Endothelial cell of umbilical vein (primary cell): Measurements from ENCODE around the gene TADA2B.

Experiments used
- EZH2 ChIP-seq: IDR thresholded peaks from 2 replicates; pipeline ENCODE4 v1.6.1; 2012; ENCODE audit warnings: borderline replicate concordance, low read depth, mild to moderate bottlenecking, moderate library complexity, low read length, inconsistent platforms; ENCODE audit not compliant: severe bottlenecking
- FOS ChIP-seq: IDR thresholded peaks from 2 replicates; pipeline ENCODE4 v1.6.1; 2011; ENCODE audit warnings: mild to moderate bottlenecking, low read length, moderate library complexity, borderline replicate concordance; ENCODE audit not compliant: insufficient read depth
- GATA2 ChIP-seq: IDR thresholded peaks from 2 replicates; pipeline ENCODE4 v1.7.0; 2011; ENCODE audit warnings: low read depth, mild to moderate bottlenecking, moderate library complexity, mixed read lengths, low read length; ENCODE audit not compliant: insufficient read length, insufficient read depth
- JUN ChIP-seq: IDR thresholded peaks from 2 replicates; pipeline ENCODE4 v1.6.1; 2011; ENCODE audit warnings: borderline replicate concordance, low read depth; ENCODE audit not compliant: insufficient read length, insufficient read depth
- MYC ChIP-seq: IDR thresholded peaks from one replicate; pipeline ENCODE4 v1.6.1; 2011; ENCODE audit warnings: mild to moderate bottlenecking, low read depth, low read length
- POLR2A ChIP-seq: IDR thresholded peaks from 2 replicates; pipeline ENCODE4 v1.6.1; 2012; ENCODE audit warnings: low read depth, mild to moderate bottlenecking, control low read depth, low read length
- POLR2AphosphoS5 ChIP-seq: IDR thresholded peaks from 2 replicates; pipeline ENCODE4 v1.6.1; 2012; ENCODE audit warnings: low read depth, mild to moderate bottlenecking, control low read depth, low read length, moderate library complexity; ENCODE audit not compliant: insufficient read depth
- TF ChIP-seq, protein P1 (sequence below), 2 donors: IDR thresholded peaks; 1 replicate in 1 of 2; 2 replicates in 1 of 2; pipeline ENCODE4 v1.5.1; 2011; ENCODE audit warnings: low read length in 2 of 2, mild to moderate bottlenecking in 2 of 2, moderate library complexity in 2 of 2, control low read depth in 1 of 2, inconsistent platforms in 1 of 2, low read depth in 1 of 2; ENCODE audit not compliant: insufficient read depth in 1 of 2; ENCODE audit errors: extremely low read depth in 1 of 2
- TF ChIP-seq, protein P2 (sequence below): IDR thresholded peaks from 2 replicates; pipeline ENCODE4 v1.6.1; 2011; ENCODE audit not compliant: insufficient read depth, insufficient read length

DNA sequence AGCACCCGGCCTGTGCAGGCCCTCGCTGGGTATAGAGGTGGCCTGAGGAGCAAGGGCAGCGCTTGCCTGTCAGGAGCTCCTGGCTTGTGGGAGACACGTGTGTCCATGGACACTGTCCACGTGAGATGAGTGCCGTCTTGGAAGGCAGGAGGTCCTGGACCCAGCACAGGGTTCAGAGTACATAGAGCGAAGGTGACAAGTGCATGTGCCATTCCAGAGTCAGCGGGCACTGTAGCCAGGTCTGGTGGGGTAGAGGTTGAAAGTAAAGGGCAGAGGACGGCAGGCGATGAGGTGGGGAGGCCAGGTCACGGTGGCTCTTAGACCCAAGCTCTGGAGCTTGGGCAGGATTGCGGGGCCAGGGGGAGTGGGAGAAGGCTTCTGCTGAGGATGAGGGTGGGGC lies 28.4 kb upstream of the TADA2B start:
- TF ChIP-seq POLR2A (no peak), MYC (no peak), JUN (no peak), EZH2 (no peak), POLR2AphosphoS5 (no peak), FOS (no peak), GATA2 (no peak)
- TF ChIP-seq, protein P1, sequence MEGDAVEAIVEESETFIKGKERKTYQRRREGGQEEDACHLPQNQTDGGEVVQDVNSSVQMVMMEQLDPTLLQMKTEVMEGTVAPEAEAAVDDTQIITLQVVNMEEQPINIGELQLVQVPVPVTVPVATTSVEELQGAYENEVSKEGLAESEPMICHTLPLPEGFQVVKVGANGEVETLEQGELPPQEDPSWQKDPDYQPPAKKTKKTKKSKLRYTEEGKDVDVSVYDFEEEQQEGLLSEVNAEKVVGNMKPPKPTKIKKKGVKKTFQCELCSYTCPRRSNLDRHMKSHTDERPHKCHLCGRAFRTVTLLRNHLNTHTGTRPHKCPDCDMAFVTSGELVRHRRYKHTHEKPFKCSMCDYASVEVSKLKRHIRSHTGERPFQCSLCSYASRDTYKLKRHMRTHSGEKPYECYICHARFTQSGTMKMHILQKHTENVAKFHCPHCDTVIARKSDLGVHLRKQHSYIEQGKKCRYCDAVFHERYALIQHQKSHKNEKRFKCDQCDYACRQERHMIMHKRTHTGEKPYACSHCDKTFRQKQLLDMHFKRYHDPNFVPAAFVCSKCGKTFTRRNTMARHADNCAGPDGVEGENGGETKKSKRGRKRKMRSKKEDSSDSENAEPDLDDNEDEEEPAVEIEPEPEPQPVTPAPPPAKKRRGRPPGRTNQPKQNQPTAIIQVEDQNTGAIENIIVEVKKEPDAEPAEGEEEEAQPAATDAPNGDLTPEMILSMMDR (IDR thresholded peaks at IDR 0.05; ENCODE audit: extremely low read depth in 1 of 2, insufficient read depth in 1 of 2, low read depth in 1 of 2, low read length in 2 of 2): no peak
- TF ChIP-seq, protein P2, sequence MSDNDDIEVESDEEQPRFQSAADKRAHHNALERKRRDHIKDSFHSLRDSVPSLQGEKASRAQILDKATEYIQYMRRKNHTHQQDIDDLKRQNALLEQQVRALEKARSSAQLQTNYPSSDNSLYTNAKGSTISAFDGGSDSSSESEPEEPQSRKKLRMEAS: no peak
